ENCODE results near the gene IFT57. TPM values are rescaled to one million over a fixed set of nuclear protein-coding genes. Genes with fewer than 3 reads are reported as not detected.

IFT57 gene
- total and polyA plus RNA-seq, 2 of the 8 experiments (the other 6 are each of a cell fraction or from before 2014, with no cell fraction given) = 15.1 to 27.8 TPM

DNA sequence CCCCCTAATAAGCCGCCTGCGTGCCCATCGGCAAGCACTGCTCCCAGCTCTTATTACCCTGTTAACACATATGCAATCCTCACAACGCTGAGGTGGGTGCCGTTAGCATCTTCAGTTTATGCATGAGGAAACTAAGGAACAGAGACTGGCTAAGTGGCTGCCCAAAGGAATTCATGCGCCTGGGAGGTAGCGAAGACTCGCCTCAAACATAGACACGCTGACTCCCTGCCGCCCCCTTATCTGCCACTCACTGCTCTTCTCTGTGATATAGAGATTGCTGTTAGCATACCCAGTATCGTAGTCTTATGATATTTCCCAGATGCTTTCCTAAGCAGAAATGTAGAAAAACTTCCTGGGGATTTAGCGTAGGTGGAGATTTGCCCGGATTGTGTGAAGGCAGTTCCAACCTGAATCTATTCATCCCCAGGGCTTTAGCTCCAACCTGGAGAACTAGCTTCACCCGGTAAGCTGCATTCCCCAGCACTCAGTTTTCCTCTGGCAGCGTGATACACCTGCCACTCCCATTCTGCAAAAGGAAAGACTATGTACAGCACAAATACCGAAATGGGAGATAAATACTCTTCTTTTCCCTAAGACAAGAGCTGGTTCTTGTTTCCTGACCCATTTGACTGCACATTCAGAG lies 107.7 kb downstream of the IFT57 start:
- H3K4ac ChIP-seq (replicated peaks; ENCODE audit: insufficient read length, low read depth, low read length) = no peak overlapping the region
- no peaks in the 10 kb centered on the region for H3K23me2 ChIP-seq (ENCODE audit: low read depth, low read length)
- H3K18ac ChIP-seq (ENCODE audit: extremely low read depth, low read length) = no peak overlapping the region
- no peak overlapping the region for H3K4me2 ChIP-seq (ENCODE audit: insufficient read depth in 1 of 2, low read depth in 2 of 2, low read length in 2 of 2)
- H3K23ac ChIP-seq (ENCODE audit: insufficient read length) = no peak overlapping the region
- H3K27me3 ChIP-seq (replicated peaks in 1 of 4; ENCODE audit: control insufficient read depth in 3 of 4, extremely low read depth in 1 of 4, insufficient read depth in 3 of 4, low read length in 3 of 4) = no peaks in the 10 kb centered on the region
- no peaks in the 10 kb centered on the region for H3K36me3 ChIP-seq (ENCODE audit: control insufficient read depth in 2 of 4, insufficient read depth in 4 of 4, low read length in 3 of 4)
- no peaks in the 10 kb centered on the region for H3K79me2 ChIP-seq (ENCODE audit: control insufficient read depth in 1 of 2, insufficient read depth in 2 of 2, low read length in 2 of 2)
- CTCF ChIA-PET (ENCODE audit: partially characterized antibody) = interaction anchor here (0.9 to 1.0 kb wide), 2 partner anchors 18 to 37 kb away, joined by 3 to 4 read pairs; no protein-coding TSS in a partner anchor
- H3K14ac ChIP-seq (ENCODE audit: insufficient read length) = no peak overlapping the region
- FAIRE-seq (no peak), DNase-seq (ENCODE audit: low read depth in 1 of 2, low spot score in 2 of 2) (no peak)
- no peak overlapping the region for H2BK120ac ChIP-seq (replicated peaks; ENCODE audit: low read depth, low read length)
- peak overlapping the region; percentile 58 for H2AFZ ChIP-seq (ENCODE audit: low read length)
- H3K9me3 ChIP-seq (ENCODE audit: insufficient read depth in 2 of 2, low read depth in 1 of 2, low read length in 1 of 2) = no peaks in the 10 kb centered on the region
- no peak overlapping the region for H3K4me3 ChIP-seq (ENCODE audit: extremely low read depth in 1 of 4, insufficient read depth in 2 of 4, low read depth in 3 of 4, low read length in 4 of 4)
- 81% methylated on average over 16 of the region's 16 CpGs; no CpG with 5 or more reads in 1 of the 2 experiments for WGBS, 2 experiments (ENCODE audit: extremely low coverage in 1 of 2, insufficient coverage in 1 of 2, insufficient read length in 1 of 2, insufficient replicate concordance in 2 of 2, low coverage in 1 of 2, low lambda C conversion rate in 2 of 2, missing lambda C conversion rate in 1 of 2)
- POLR2A ChIA-PET (ENCODE audit: partially characterized antibody) = no interaction called here
- no peak overlapping the region; the same call in 1 of the 2 replicates for H4K8ac ChIP-seq (ENCODE audit: extremely low read depth, insufficient read depth, low read length)
- H4K20me1 ChIP-seq (replicated peaks in 1 of 2; ENCODE audit: control insufficient read depth in 1 of 2, insufficient read depth in 2 of 2, low read length in 2 of 2) = no peaks in the 10 kb centered on the region
- H2BK12ac ChIP-seq (ENCODE audit: low read depth, low read length) = no peak overlapping the region
- H2BK20ac ChIP-seq (ENCODE audit: low read length) = no peak overlapping the region
- TF ChIP-seq, protein P1, sequence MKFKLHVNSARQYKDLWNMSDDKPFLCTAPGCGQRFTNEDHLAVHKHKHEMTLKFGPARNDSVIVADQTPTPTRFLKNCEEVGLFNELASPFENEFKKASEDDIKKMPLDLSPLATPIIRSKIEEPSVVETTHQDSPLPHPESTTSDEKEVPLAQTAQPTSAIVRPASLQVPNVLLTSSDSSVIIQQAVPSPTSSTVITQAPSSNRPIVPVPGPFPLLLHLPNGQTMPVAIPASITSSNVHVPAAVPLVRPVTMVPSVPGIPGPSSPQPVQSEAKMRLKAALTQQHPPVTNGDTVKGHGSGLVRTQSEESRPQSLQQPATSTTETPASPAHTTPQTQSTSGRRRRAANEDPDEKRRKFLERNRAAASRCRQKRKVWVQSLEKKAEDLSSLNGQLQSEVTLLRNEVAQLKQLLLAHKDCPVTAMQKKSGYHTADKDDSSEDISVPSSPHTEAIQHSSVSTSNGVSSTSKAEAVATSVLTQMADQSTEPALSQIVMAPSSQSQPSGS (IDR thresholded peaks at IDR 0.05; ENCODE audit: low read length) = no peak
- H4K91ac ChIP-seq (replicated peaks; ENCODE audit: insufficient read length, low read length) = no peak overlapping the region
- no peak overlapping the region for H2BK15ac ChIP-seq (ENCODE audit: low read length)
- no peak overlapping the region for H3K27ac ChIP-seq (ENCODE audit: low read depth, low read length)
- peaks cover 0 to 5% (median 0%) of the 10 kb centered on the region in 4 experiments; a peak in 1 of 7 replicates for H3K4me1 ChIP-seq (replicated peaks in 1 of 4; ENCODE audit: control insufficient read depth in 3 of 4, insufficient read depth in 4 of 4, low read length in 3 of 4)
- no peak overlapping the region for H2AK5ac ChIP-seq (ENCODE audit: low read depth, low read length)
- no peak overlapping the region for H4K5ac ChIP-seq (ENCODE audit: insufficient read length, low read depth, low read length)
- H3K9ac ChIP-seq (replicated peaks in 1 of 4; ENCODE audit: extremely low read depth in 1 of 4, low read depth in 3 of 4, low read length in 3 of 4) = no peak overlapping the region
- no peaks in the 10 kb centered on the region for H3K79me1 ChIP-seq (ENCODE audit: low read depth, low read length)
- no peak overlapping the region for H3K56ac ChIP-seq (replicated peaks; ENCODE audit: insufficient read length, low read depth, low read length)
- H2BK5ac ChIP-seq (ENCODE audit: low read depth, low read length) = no peak overlapping the region
